ENCODE results near the gene SPINK2.

The SPINK2 gene

DNA sequence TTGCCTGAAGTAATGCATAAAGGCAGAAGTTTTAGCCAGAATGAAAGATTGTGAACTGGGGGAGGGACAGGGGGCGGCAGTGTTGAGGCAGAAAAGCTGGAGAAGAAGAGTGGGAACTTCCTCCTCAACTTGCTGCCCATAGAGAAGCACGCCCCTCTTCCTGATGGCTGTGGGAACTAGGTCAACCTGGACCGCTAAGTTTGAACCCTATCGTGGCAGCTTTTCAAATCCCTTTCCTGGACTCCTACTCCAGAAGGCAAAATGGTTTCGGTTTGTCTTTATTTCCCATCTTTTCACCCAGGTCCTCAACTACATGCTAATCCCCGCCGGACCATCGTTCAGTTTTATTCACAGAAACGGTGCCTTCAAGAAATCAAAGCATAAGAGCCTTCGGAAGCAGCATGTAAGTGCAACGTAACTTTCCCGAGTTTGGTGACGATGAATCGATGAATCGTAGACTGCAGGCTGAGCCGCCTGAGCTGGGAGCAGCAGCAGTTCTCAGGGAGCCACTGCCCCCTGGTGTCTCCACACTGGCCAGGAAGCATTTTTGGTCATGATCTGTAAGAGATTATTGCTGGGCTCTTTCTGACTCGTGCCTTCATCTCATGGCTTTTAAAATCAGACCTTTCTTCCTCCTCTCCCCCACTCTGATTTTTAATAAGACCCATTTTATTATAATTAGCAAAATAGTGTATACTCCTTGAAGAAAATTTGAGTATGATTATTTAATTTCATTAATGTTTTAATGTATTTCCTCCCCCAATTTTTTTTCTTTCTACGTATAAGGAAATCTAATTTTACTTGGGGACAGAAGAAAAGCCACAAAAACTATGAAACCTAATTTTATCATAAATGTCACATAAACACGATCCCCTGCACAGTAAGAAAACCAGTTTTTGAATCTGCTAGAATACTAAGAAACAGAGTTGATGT, 21.4 kb downstream of the SPINK2 start:
- peak; percentile 87 to 90 (median 89) for DNase-seq

DNA sequence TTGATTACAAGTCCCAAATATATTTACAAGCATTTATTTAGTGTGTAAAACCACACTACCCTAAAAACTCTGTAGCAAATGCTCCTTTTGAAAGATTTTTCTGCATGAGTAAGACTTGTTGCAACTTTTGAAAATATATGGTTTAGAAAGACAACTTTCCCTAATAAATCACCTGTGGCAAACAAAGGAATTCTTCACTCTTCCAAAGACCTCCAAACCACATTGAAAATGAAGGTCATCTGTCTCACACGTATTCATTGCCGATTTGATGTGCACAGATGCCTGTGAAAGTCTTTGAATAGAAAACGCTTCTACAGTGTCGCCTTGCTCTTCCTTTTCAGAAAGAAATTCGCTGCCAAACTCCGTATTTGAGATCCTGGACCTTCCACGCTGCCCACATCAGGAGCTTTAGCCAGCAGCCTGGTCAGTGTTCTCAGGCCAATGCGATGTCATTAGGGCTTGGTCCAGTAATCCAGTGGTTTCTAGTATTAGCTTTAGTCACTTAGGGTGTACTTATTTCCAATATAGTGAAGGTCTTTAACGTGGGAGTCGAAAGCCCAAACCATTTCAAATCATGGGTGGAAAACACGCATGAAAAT, 22.2 kb downstream of the SPINK2 start:
- no peak for DNase-seq

- no peak for DNase-seq
Measured at GRCh38 chr4:56796211-56796610, 25.3 kb downstream of the SPINK2 start.

- DNase-seq = no peak
Measured at GRCh38 chr4:56791316-56791715, 30.2 kb downstream of the SPINK2 start.

- no peak for DNase-seq
Measured at GRCh38 chr4:56790691-56791091, 30.8 kb downstream of the SPINK2 start.

DNA sequence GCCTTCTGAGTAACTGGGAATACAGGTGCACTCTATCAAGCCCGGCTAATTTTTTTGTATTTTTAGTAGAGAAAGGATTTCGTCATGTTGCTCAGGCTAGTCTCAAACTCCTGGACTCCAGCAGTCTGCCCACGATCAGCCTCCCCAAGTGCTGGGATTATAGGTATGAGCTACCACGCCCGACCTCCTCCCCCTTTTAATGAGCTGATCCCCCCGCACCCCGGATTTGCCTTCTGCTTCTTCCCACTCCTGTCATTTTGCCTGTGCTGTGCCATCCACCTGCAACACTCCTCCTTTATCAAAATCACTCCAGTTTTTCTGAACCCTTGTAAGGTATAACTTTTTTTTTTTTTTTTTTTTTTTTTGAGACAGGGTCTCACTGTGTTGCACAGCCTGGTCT, 33.4 kb downstream of the SPINK2 start:
- no peak for DNase-seq

DNA sequence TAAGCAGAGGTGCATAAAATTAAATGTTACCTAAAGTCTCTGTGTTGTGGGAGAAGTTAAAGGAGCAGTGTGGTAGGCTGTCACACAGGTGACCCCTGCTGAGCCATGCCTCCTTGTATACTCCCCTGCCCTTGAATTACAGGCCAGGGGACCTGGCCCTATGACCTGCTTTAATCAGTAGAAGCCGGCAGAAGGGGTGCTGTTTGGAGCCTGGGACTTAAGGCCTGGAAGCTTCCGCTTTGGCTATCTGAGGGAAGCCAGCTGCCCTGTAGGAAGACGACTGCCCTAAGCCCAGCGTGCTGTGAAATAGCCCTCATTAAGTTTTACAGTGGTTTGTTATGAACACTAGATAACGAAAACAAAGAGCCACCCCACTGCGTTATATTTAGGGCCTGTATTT, 34.1 kb downstream of the SPINK2 start:
- DNase-seq = no peak

GRCh38 chr4:56786955-56787354, 34.5 kb downstream of the SPINK2 start:
- DNase-seq = no peak

DNA sequence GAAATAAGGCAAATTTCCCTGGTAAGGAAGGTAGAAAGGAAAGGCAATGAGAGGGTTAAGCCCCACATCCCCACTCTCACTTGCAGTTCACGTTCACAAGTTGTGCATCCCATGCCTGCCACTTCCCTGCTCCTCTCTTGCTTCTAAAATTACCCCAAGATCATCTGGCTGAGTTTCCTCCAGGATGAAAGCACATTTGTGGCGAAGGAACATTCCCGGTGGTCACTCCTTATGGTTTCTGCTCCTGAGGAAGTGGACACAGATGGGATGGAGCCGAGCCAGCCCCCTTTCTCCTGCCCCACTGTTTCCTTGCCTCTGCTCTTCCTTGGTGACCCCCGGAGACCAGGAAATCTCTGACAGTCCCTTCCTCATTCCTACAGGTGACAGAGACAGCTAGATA, 37.5 kb downstream of the SPINK2 start:
- DNase-seq = no peak

GRCh38 chr4:56782019-56782418, 39.5 kb downstream of the SPINK2 start:
- no peak for DNase-seq

GRCh38 chr4:56773346-56773745, 48.2 kb downstream of the SPINK2 start:
- DNase-seq = no peak

DNA sequence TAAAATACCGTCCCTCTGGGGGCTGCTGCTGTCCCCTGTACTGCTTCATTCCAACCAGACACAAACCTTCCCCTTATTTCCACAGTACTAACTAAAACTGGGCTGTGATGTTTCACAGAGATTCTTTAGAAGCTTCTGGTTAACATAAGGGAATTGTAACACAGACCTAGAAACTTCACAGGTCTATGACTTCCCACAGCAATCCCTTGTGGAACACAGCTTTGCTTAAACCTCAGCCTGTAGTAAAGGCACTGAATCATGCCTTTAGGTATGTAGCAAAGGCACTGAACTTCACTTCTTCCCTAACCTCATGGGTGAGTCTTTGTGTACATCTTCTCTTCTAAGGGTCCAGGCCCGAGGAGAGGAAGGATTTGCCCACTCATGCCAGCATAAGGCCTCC, 49.4 kb downstream of the SPINK2 start:
- DNase-seq = no peak

- peak; percentile 54 to 83 (median 80) for DNase-seq
Measured at GRCh38 chr4:56768763-56769162, 52.7 kb downstream of the SPINK2 start.

DNA sequence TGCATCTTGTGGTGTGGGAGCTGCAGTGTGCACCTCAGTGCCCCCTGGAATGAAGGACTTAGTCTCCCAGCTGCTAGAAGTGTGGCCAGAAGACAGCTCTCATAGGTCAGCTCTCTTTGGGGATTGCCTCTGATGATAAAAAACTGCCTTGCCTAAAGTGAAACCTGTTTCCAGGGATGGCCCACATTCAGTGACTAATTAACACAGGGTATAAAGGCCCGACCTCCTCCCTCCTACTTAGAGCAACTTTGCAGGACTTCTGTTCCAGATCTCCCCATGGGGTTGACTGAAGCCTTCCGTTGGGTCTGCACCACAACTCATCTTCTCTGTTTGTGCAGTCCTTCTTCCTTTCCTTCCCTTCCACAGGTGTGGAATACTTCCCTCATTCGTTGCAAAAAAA, 53.2 kb downstream of the SPINK2 start:
- DNase-seq = peak; percentile 43 to 74 (median 61)

GRCh38 chr4:56767567-56767966, 53.9 kb downstream of the SPINK2 start:
- no peak for DNase-seq

- DNase-seq = no peak
Measured at GRCh38 chr4:56764775-56765174, 56.7 kb downstream of the SPINK2 start.

DNA sequence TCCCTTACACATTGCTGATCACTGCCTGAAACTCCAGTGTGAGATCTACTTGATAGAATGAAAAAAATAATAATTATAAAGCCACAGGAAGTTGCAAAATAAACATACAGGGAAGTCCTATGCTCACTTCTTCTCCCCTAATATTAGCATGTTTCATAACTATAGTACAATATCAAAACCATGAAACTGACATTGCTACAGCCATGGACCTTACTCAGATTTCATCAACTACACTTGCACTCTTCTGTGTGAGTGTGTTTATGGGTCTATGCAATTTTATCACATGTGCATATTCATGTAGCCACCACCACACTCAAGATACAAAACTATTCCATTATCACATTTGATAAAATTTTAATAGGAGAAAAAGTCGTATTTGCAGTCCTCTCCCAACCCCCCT, 57.3 kb downstream of the SPINK2 start:
- DNase-seq = peak in 2 of 3 donors; percentile 37 to 40

DNA sequence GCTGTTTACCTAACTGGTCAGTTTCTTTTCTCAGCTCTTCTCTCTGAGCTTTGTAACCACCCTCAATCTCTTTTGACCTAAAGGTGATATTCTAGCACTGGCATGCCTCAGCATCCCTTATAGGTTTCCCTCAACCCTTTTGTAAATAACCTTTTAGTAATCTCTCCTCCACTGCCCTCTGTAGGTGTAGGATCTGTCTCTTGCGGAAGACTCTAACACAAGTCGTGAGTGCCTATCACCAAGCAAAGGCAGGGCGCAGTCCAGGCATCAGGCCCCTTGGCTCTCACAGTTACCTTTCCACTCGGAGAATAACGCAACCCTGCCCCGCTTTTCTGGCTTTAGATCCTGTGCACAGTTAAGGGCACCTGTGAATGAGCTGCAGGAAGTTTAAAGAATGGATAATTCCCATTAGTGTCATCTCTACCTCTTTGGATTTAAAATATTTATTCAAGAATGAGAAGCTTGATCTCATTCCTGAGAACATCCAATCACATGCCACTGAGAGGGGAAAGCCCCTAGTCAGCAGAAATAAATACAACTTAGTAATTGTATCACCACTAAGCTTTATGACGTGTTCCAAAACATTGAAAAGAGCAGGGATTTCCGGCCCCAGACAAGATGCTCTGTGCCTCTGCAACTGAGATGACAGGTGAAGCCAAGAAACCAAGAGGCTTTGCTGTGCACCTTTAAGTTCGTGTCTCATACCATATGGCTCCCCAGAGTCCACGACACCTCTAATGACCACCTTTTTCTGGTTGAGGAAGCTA, 58.8 kb downstream of the SPINK2 start:
- no peak for DNase-seq

GRCh38 chr4:56760183-56760582, 61.3 kb downstream of the SPINK2 start:
- no peak for DNase-seq

All from suppressor macrophage treated with lipopolysaccharide for 1 hour (primary cell).